Activated CD8-positive, alpha-beta memory T cell treated with anti-CD3 and anti-CD28 coated beads, Interleukin-2, amount 10 ng/mL, durations not matched to agents 7 days and 5 days (primary cell): ENCODE measurements around the gene TMEM134. TPM values are rescaled to one million over a fixed set of nuclear protein-coding genes. Genes with fewer than 3 reads are reported as not detected.
"Not testable (repeated sequence)": the region's sequence is repeated elsewhere in the genome, so short reads cannot be mapped to it uniquely, and the experiment has no call there.

Experiments
- ATAC-seq: fragments of 150-1000 bp; cut with Tn5 transposase; one replicate; pipeline ENCODE4 v1.10.0; 2021; ENCODE audit warnings: moderate library complexity
- CTCF ChIA-PET: fragments of 350-600 bp; sonication (Branson Sonifier 250); formaldehyde crosslinking; loops from one replicate; lab custom pipeline; 2021; ENCODE audit warnings: antibody characterized with exemption; lab: Charles Lee
- DNase-seq: peaks from one replicate; pipeline ENCODE4 v3.0.0-alpha.2; 2020
- H3K27ac Mint-ChIP-seq: one replicate; pipeline ENCODE4 v1.8.0; 2021; ENCODE audit warnings: mild to moderate bottlenecking, mixed read lengths
- H3K27me3 Mint-ChIP-seq: one replicate; pipeline ENCODE4 v1.8.0; 2021; ENCODE audit warnings: mixed read lengths
- H3K36me3 Mint-ChIP-seq: one replicate; pipeline ENCODE4 v1.8.0; 2021; ENCODE audit warnings: mild to moderate bottlenecking, mixed read lengths
- H3K4me1 Mint-ChIP-seq: one replicate; pipeline ENCODE4 v1.8.0; 2021; ENCODE audit warnings: mixed read lengths
- H3K4me3 Mint-ChIP-seq: one replicate; pipeline ENCODE4 v1.8.0; 2021; ENCODE audit warnings: mild to moderate bottlenecking, moderate library complexity, mixed read lengths
- H3K9me3 Mint-ChIP-seq: one replicate; pipeline ENCODE4 v1.8.0; 2022; ENCODE audit warnings: low read depth, mixed read lengths
- total RNA-seq, 2 experiments: library from RNA; stranded (reverse); gene quantifications; one replicate each; pipeline ENCODE4 v1.2.3, GENCODE V29; 2021

Gene TMEM134
- total RNA-seq = 10 to 100 TPM; 32.8 to 41.9 TPM

GRCh38 chr11:67468759-67469507 is at the start of gene TMEM134:
Gene TMEM134, minus strand, starts transcription at chr11:67469251. Its CDS starts 59 bp downstream, at chr11:67469192.
- ATAC-seq = peak; percentile 86
- peaks cover 31% of the 10 kb centered on the region for H3K4me1 Mint-ChIP-seq
- peak; percentile 95 for DNase-seq
- H3K9me3 Mint-ChIP-seq = no peaks in the 10 kb centered on the region
- CTCF ChIA-PET = interaction anchor here (1.0 to 3.3 kb wide), 14 partner anchors 10 to 112 kb away, joined by 3 to 21 read pairs (median 6); partner anchors contain the start of genes AIP, CDK2AP2, PPP1CA and PTPRCAP
- H3K4me3 Mint-ChIP-seq = peak within 1 kb of the TSS; percentile 83
- peak within 1 kb of the TSS; percentile 82 for H3K27ac Mint-ChIP-seq
- H3K27me3 Mint-ChIP-seq = no peaks in the 10 kb centered on the region
- H3K36me3 Mint-ChIP-seq = peaks cover 1% of the 10 kb centered on the region

- no peak overlapping the region for H3K4me3 Mint-ChIP-seq
- no peak for DNase-seq
- no peaks in the 10 kb centered on the region for H3K36me3 Mint-ChIP-seq
- ATAC-seq = no peak
- H3K9me3 Mint-ChIP-seq = no peaks in the 10 kb centered on the region
- no peaks in the 10 kb centered on the region for H3K4me1 Mint-ChIP-seq
- H3K27ac Mint-ChIP-seq = no peak overlapping the region
- CTCF ChIA-PET = no interaction called here
- H3K27me3 Mint-ChIP-seq = peaks cover 9% of the 10 kb centered on the region
These were observed 48.9 kb upstream of the TMEM134 start for GRCh38 chr11:67517784-67518552.

- no peaks in the 10 kb centered on the region for H3K4me1 Mint-ChIP-seq
- DNase-seq = no peak
- no peak for ATAC-seq
- no peak overlapping the region for H3K27ac Mint-ChIP-seq
- H3K9me3 Mint-ChIP-seq = no peaks in the 10 kb centered on the region
- CTCF ChIA-PET = no interaction called here
- H3K36me3 Mint-ChIP-seq = no peaks in the 10 kb centered on the region
- H3K27me3 Mint-ChIP-seq = peaks cover 15% of the 10 kb centered on the region
- no peak overlapping the region for H3K4me3 Mint-ChIP-seq
These were observed 47.8 kb upstream of the TMEM134 start for GRCh38 chr11:67516806-67517205.

GRCh38 chr11:67514116-67514515 is 45.1 kb upstream of the TMEM134 start:
- no peaks in the 10 kb centered on the region for H3K36me3 Mint-ChIP-seq
- H3K4me1 Mint-ChIP-seq = peaks cover 7% of the 10 kb centered on the region
- H3K27ac Mint-ChIP-seq = no peak overlapping the region
- CTCF ChIA-PET = no interaction called here
- peaks cover 23% of the 10 kb centered on the region for H3K27me3 Mint-ChIP-seq
- ATAC-seq (no peak), DNase-seq (no peak)
- no peaks in the 10 kb centered on the region for H3K9me3 Mint-ChIP-seq
- H3K4me3 Mint-ChIP-seq = no peak overlapping the region

- DNase-seq, H3K9me3 Mint-ChIP-seq, H3K36me3 Mint-ChIP-seq, H3K27ac Mint-ChIP-seq, H3K4me3 Mint-ChIP-seq, ATAC-seq: not testable (repeated sequence)
- CTCF ChIA-PET = interaction anchor here (1.3 to 1.7 kb wide), 2 partner anchors 137 to 155 kb away, joined by 4 read pairs; no protein-coding TSS in a partner anchor
- Mint-ChIP-seq H3K27me3 (peaks cover 23% of the 10 kb centered on the region), H3K4me1 (peaks cover 24% of the 10 kb centered on the region)
These were observed 42.5 kb upstream of the TMEM134 start for GRCh38 chr11:67511558-67511957.

- Mint-ChIP-seq H3K27ac (no peak overlapping the region), H3K4me1 (peaks cover 36% of the 10 kb centered on the region), H3K36me3 (peaks cover 9% of the 10 kb centered on the region), H3K4me3 (no peak overlapping the region), H3K27me3 (peaks cover 23% of the 10 kb centered on the region), H3K9me3 (no peaks in the 10 kb centered on the region)
- CTCF ChIA-PET = no interaction called here
- DNase-seq = no peak
- no peak for ATAC-seq
These were observed 40.9 kb upstream of the TMEM134 start for GRCh38 chr11:67510023-67510345.

- DNase-seq (peak; percentile 99), ATAC-seq (peak; percentile 34)
- H3K4me1 Mint-ChIP-seq = peaks cover 39% of the 10 kb centered on the region
- no peaks in the 10 kb centered on the region for H3K9me3 Mint-ChIP-seq
- H3K27ac Mint-ChIP-seq = peak overlapping the region; percentile 94
- H3K36me3 Mint-ChIP-seq = peaks cover 9% of the 10 kb centered on the region
- peak overlapping the region; percentile 92 for H3K4me3 Mint-ChIP-seq
- CTCF ChIA-PET = interaction anchor here (0.7 to 1.5 kb wide), 7 partner anchors 21 to 163 kb away, joined by 3 to 5 read pairs (median 3); partner anchors contain the start of gene TMEM134
- peaks cover 15% of the 10 kb centered on the region for H3K27me3 Mint-ChIP-seq
These were observed 39.6 kb upstream of the TMEM134 start for GRCh38 chr11:67508486-67509121.

GRCh38 chr11:67507864-67508485 is 38.9 kb upstream of the TMEM134 start, which contains the start of gene CDK2AP2:
Gene CDK2AP2, minus strand, starts transcription at chr11:67508162. Its CDS starts 80 bp downstream, at chr11:67508082.
- Mint-ChIP-seq H3K27me3 (peaks cover 14% of the 10 kb centered on the region), H3K36me3 (peaks cover 10% of the 10 kb centered on the region), H3K4me3 (peak within 1 kb of the TSS; percentile 92), H3K27ac (peak within 1 kb of the TSS; percentile 94), H3K4me1 (peaks cover 43% of the 10 kb centered on the region), H3K9me3 (no peaks in the 10 kb centered on the region)
- ATAC-seq (peak; percentile 80), DNase-seq (peak; percentile 100)
- CTCF ChIA-PET = interaction anchor here (0.7 to 1.5 kb wide), 7 partner anchors 20 to 162 kb away, joined by 3 to 5 read pairs (median 3); partner anchors contain the start of gene TMEM134

GRCh38 chr11:67507242-67507863 is 38.3 kb upstream of the TMEM134 start:
- peaks cover 10% of the 10 kb centered on the region for H3K27me3 Mint-ChIP-seq
- H3K4me1 Mint-ChIP-seq = peaks cover 46% of the 10 kb centered on the region
- no peak for ATAC-seq
- no peaks in the 10 kb centered on the region for H3K9me3 Mint-ChIP-seq
- H3K36me3 Mint-ChIP-seq = peaks cover 13% of the 10 kb centered on the region
- DNase-seq = no peak
- peak overlapping the region; percentile 92 for H3K4me3 Mint-ChIP-seq
- H3K27ac Mint-ChIP-seq = peak overlapping the region; percentile 94
- CTCF ChIA-PET = interaction anchor here (0.7 to 1.5 kb wide), 6 partner anchors 19 to 156 kb away, joined by 3 to 5 read pairs (median 3); partner anchors contain the start of gene TMEM134

GRCh38 chr11:67506426-67507051 is 37.5 kb upstream of the TMEM134 start:
- CTCF ChIA-PET = interaction anchor here (1.3 to 3.3 kb wide), 6 partner anchors 18 to 155 kb away, joined by 3 to 23 read pairs (median 8); partner anchors contain the start of genes PPP1CA, PTPRCAP, RAD9A and TBC1D10C
- H3K27me3 Mint-ChIP-seq = peaks cover 8% of the 10 kb centered on the region
- ATAC-seq (no peak), DNase-seq (no peak)
- peak overlapping the region; percentile 92 for H3K4me3 Mint-ChIP-seq
- peak overlapping the region; percentile 94 for H3K27ac Mint-ChIP-seq
- H3K36me3 Mint-ChIP-seq = peaks cover 15% of the 10 kb centered on the region
- peaks cover 46% of the 10 kb centered on the region for H3K4me1 Mint-ChIP-seq
- no peaks in the 10 kb centered on the region for H3K9me3 Mint-ChIP-seq

GRCh38 chr11:67505605-67506396 is 36.8 kb upstream of the TMEM134 start:
- CTCF ChIA-PET = interaction anchor here (0.6 to 3.3 kb wide), 20 partner anchors 17 to 160 kb away, joined by 3 to 23 read pairs (median 3); partner anchors contain the start of genes CABP4, PPP1CA, PTPRCAP and RAD9A
- H3K9me3 Mint-ChIP-seq = no peaks in the 10 kb centered on the region
- H3K36me3 Mint-ChIP-seq = peaks cover 22% of the 10 kb centered on the region
- ATAC-seq (peak; percentile 50), DNase-seq (peak; percentile 93)
- peak overlapping the region; percentile 94 for H3K27ac Mint-ChIP-seq
- peaks cover 51% of the 10 kb centered on the region for H3K4me1 Mint-ChIP-seq
- peak overlapping the region; percentile 92 for H3K4me3 Mint-ChIP-seq
- H3K27me3 Mint-ChIP-seq = peaks cover 2% of the 10 kb centered on the region
